Uterus (tissue), 2 donors: ENCODE measurements around the gene CDC42EP4.

Source experiments
- POLR2A ChIP-seq, 2 donors: fragments of 450-650 bp; IDR thresholded peaks; one replicate each; pipeline ENCODE4 v1.6.1; 2016; ENCODE audit warnings: antibody characterized with exemption in 2 of 2, mild to moderate bottlenecking in 1 of 2, moderate library complexity in 1 of 2
- TF ChIP-seq, protein P1 (sequence below), 4 experiments: fragments of 200-600 bp in 2 of 4; fragments of 450-650 bp in 2 of 4; sonication (generic) in 2 of 4; IDR thresholded peaks; one replicate each; pipeline ENCODE4 v1.5.1; 2016 to 2019; ENCODE audit warnings: antibody characterized with exemption in 4 of 4, mild to moderate bottlenecking in 2 of 4, moderate library complexity in 1 of 4

DNA sequence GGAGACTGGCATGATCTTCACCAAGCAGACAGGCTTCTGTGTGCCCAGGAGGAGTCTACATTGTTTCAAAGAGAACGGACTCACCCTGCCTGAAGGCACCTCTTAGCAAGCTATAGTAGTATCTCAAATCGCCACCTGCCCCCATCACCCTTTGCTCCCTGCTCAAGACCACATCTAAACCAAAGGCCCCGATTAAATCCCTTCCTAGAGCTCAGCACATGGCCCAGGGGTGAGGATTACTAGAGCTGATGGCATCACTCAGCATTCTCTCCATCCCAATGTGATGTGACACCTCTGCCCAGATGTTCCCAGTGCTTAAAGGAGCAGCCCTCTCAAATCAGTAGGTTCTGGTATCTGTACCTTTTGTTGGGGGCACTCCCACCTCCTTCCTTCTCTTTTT, 8.0 kb upstream of the CDC42EP4 start:
- TF ChIP-seq, protein P1, sequence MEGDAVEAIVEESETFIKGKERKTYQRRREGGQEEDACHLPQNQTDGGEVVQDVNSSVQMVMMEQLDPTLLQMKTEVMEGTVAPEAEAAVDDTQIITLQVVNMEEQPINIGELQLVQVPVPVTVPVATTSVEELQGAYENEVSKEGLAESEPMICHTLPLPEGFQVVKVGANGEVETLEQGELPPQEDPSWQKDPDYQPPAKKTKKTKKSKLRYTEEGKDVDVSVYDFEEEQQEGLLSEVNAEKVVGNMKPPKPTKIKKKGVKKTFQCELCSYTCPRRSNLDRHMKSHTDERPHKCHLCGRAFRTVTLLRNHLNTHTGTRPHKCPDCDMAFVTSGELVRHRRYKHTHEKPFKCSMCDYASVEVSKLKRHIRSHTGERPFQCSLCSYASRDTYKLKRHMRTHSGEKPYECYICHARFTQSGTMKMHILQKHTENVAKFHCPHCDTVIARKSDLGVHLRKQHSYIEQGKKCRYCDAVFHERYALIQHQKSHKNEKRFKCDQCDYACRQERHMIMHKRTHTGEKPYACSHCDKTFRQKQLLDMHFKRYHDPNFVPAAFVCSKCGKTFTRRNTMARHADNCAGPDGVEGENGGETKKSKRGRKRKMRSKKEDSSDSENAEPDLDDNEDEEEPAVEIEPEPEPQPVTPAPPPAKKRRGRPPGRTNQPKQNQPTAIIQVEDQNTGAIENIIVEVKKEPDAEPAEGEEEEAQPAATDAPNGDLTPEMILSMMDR (IDR thresholded peaks at IDR 0.05) = no peak
- TF ChIP-seq POLR2A (IDR thresholded peaks at IDR 0.05) = no peak
